ENCODE measurements around the gene SPRY1.

- TF ChIP-seq CTCF (IDR thresholded peaks at IDR 0.05) (no peak), POLR2A (IDR thresholded peaks at IDR 0.05) (peak in 2 of 3 donors; percentile 16 to 47)
These were observed 44.9 kb upstream of the SPRY1 start for GRCh38 chr4:123351713-123352112.

All from body of pancreas (tissue), 4 donors.